IMR-90 (cell line): ENCODE measurements around the gene DYNC1H1. TPM values are rescaled to one million over a fixed set of nuclear protein-coding genes. Genes with fewer than 3 reads are reported as not detected.

Experiments
- ATAC-seq: fragments of 200-7000 bp; cut with Tn5 transposase; 2 replicates; pipeline ENCODE4 v1.9.1; 2020; ENCODE audit warnings: low read depth, mild to moderate bottlenecking, moderate library complexity
- BruUV-seq: library from RNA; stranded (reverse); fragments of 400-500 nt; replicated peaks from 2 replicates; lab custom pipeline; 2021; lab: Mats Ljungman, UMichigan
- CTCF ChIA-PET: fragments of 300-600 bp; formaldehyde crosslinking; extraction: SDS; loops from one replicate; lab custom pipeline; 2021; ENCODE audit warnings: antibody characterized with exemption; lab: Yijun Ruan, JAX
- POLR2A ChIA-PET: fragments of 300-600 bp; sonication (Branson Sonifier 250); formaldehyde crosslinking; loops from one replicate; lab custom pipeline; 2022; ENCODE audit warnings: antibody characterized with exemption; ENCODE audit not compliant: unreplicated experiment; lab: Charles Lee
- DNase-seq: peaks from one replicate; pipeline ENCODE4 v3.0.0; 2013
- H2AFZ ChIP-seq: replicated peaks from 2 replicates; pipeline ENCODE3; 2013; ENCODE audit warnings: low read length, mild to moderate bottlenecking; ENCODE audit not compliant: poor library complexity
- H2AK5ac ChIP-seq: 2 replicates; pipeline ENCODE4 v1.6.1; 2013; ENCODE audit warnings: low read depth, low read length, inconsistent platforms
- H2AK9ac ChIP-seq: replicated peaks from 2 replicates; pipeline ENCODE3; 2013; ENCODE audit warnings: mild to moderate bottlenecking, low read depth, low read length, moderate library complexity; ENCODE audit not compliant: poor library complexity
- H2BK120ac ChIP-seq: 2 replicates; pipeline ENCODE4 v1.6.1; 2013; ENCODE audit warnings: low read depth, low read length, inconsistent platforms
- H2BK15ac ChIP-seq: 3 replicates; pipeline ENCODE4 v1.6.1; 2013; ENCODE audit warnings: low read depth, low read length, inconsistent platforms
- H2BK20ac ChIP-seq: 2 replicates; pipeline ENCODE4 v1.6.1; 2013; ENCODE audit warnings: low read depth, mild to moderate bottlenecking, inconsistent platforms, low read length, moderate library complexity
- H2BK5ac ChIP-seq: 2 replicates; pipeline ENCODE4 v1.6.1; 2013; ENCODE audit warnings: mild to moderate bottlenecking, low read depth, low read length, inconsistent platforms; ENCODE audit not compliant: poor library complexity, severe bottlenecking
- H3K14ac ChIP-seq: replicated peaks from 2 replicates; pipeline ENCODE4 v1.6.1; 2013; ENCODE audit warnings: low read depth, low read length, inconsistent platforms
- H3K18ac ChIP-seq: 2 replicates; pipeline ENCODE4 v1.6.1; 2013; ENCODE audit warnings: low read depth, low read length, control low read depth
- H3K23ac ChIP-seq: 2 replicates; pipeline ENCODE4 v1.6.1; 2013; ENCODE audit warnings: low read depth, low read length, inconsistent platforms
- H3K27ac ChIP-seq: 2 replicates; pipeline ENCODE4 v1.5.1; 2013; ENCODE audit warnings: mild to moderate bottlenecking, control low read depth, low read length; ENCODE audit not compliant: insufficient read depth
- H3K27me3 ChIP-seq: 2 replicates; pipeline ENCODE4 v1.6.1; 2013; ENCODE audit warnings: low read length; ENCODE audit not compliant: control insufficient read depth, insufficient read depth
- H3K36me3 ChIP-seq: 2 replicates; pipeline ENCODE4 v1.6.1; 2013; ENCODE audit warnings: low read length, mixed read lengths; ENCODE audit not compliant: control insufficient read depth, insufficient read depth
- H3K4ac ChIP-seq: 2 replicates; pipeline ENCODE4 v1.6.1; 2013; ENCODE audit warnings: low read depth, low read length, inconsistent platforms
- H3K4me1 ChIP-seq: 2 replicates; pipeline ENCODE4 v1.6.1; 2013; ENCODE audit warnings: low read length, mixed read lengths; ENCODE audit not compliant: control insufficient read depth, insufficient read depth
- H3K4me2 ChIP-seq: 2 replicates; pipeline ENCODE4 v1.6.1; 2013; ENCODE audit warnings: low read depth, mild to moderate bottlenecking, control low read depth, low read length, moderate library complexity
- H3K4me3 ChIP-seq: 2 replicates; pipeline ENCODE4 v1.5.1; 2013; ENCODE audit warnings: low read depth, mild to moderate bottlenecking, control low read depth, low read length, moderate library complexity; ENCODE audit not compliant: insufficient read depth
- H3K56ac ChIP-seq: 2 replicates; pipeline ENCODE4 v1.6.1; 2013; ENCODE audit warnings: low read length, inconsistent platforms; ENCODE audit not compliant: insufficient read depth; ENCODE audit errors: extremely low read depth
- H3K79me1 ChIP-seq, 2 experiments: 2 replicates each; pipeline ENCODE4 v1.6.1; 2013; ENCODE audit warnings: low read length in 2 of 2, inconsistent platforms in 1 of 2, low read depth in 1 of 2
- H3K9ac ChIP-seq: 2 replicates; pipeline ENCODE4 v1.6.1; 2013; ENCODE audit warnings: low read depth, low read length, control low read depth
- H3K9me1 ChIP-seq: 2 replicates; pipeline ENCODE4 v1.6.1; 2013; ENCODE audit warnings: low read length, inconsistent platforms; ENCODE audit not compliant: insufficient read depth
- H3K9me3 ChIP-seq: 2 replicates; pipeline ENCODE4 v1.6.1; 2013; ENCODE audit warnings: low read length; ENCODE audit not compliant: control insufficient read depth, insufficient read depth
- H4K20me1 ChIP-seq: 2 replicates; pipeline ENCODE4 v1.6.1; 2013; ENCODE audit warnings: low read length, inconsistent platforms; ENCODE audit not compliant: insufficient read depth
- H4K5ac ChIP-seq: 2 replicates; pipeline ENCODE4 v1.6.1; 2013; ENCODE audit warnings: mild to moderate bottlenecking, low read depth, low read length, control low read depth
- H4K8ac ChIP-seq, 2 experiments: 2 replicates each; pipeline ENCODE4 v1.6.1; 2013; ENCODE audit warnings: low read depth in 2 of 2, low read length in 2 of 2, control low read depth in 1 of 2, inconsistent platforms in 1 of 2
- H4K91ac ChIP-seq: 2 replicates; pipeline ENCODE4 v1.6.1; 2013; ENCODE audit warnings: low read depth, low read length, inconsistent platforms; ENCODE audit not compliant: insufficient read depth
- CEBPB ChIP-seq: IDR thresholded peaks from 2 replicates; pipeline ENCODE4 v1.6.1; 2012; ENCODE audit warnings: low read depth, low read length, improper control_type of control experiment
- MAZ ChIP-seq: IDR thresholded peaks from 2 replicates; pipeline ENCODE4 v1.6.1; 2012; ENCODE audit warnings: low read depth, mild to moderate bottlenecking, low read length, improper control_type of control experiment, moderate library complexity, borderline replicate concordance
- MXI1 ChIP-seq: IDR thresholded peaks from 2 replicates; pipeline ENCODE4 v1.6.1; 2012; ENCODE audit warnings: low read depth, mild to moderate bottlenecking, low read length, moderate library complexity, borderline replicate concordance
- NFE2L2 ChIP-seq: fragments of 150-350 bp; IDR thresholded peaks from 2 replicates; pipeline ENCODE4 v1.6.1; 2016; ENCODE audit warnings: low read depth, mild to moderate bottlenecking, low read length
- WGBS, 2 experiments: methylation state at CpG; one replicate each; pipeline versions ENCODE4 v1.1.5 to v1.1.7; 2013; ENCODE audit warnings: missing lambda C conversion rate in 2 of 2; ENCODE audit not compliant: insufficient read length in 1 of 2; ENCODE audit errors: extremely low coverage in 2 of 2; 5-methylcytosine and 5-hydroxymethylcytosine counted together
- dilution Hi-C: fragments of 300-500 bp; cut with HindIII; formaldehyde crosslinking; loops from one replicate; pipeline ENCODE4 v1.14.3; 2018; ENCODE audit warnings: low sequenced_read_pairs; ENCODE audit not compliant: unreplicated experiment
- in situ Hi-C: fragments of 300-500 bp; cut with MboI; formaldehyde crosslinking; loops from 3 replicates; pipeline ENCODE4 v1.14.3; 2019; ENCODE audit warnings: low sequenced_read_pairs, inconsistent platforms, mixed read lengths
- intact Hi-C: fragments of 100-400 bp; cut with micrococcal nuclease; formaldehyde crosslinking; loops from 2 replicates; pipeline ENCODE4 v1.10.0; 2022
- polyA plus RNA-seq, 3 experiments: library from polyadenylated mRNA; depleted of rRNA; stranded (reverse); fragments of >200 nt; gene quantifications; 2 replicates each; pipeline ENCODE4 v1.2.3, GENCODE V29; 2012; ENCODE audit warnings: low replicate concordance in 1 of 3
- total RNA-seq: library from RNA; depleted of rRNA; stranded (reverse); fragments of >200 nt; gene quantifications from 2 replicates; pipeline ENCODE4 v1.2.3, GENCODE V29; 2012

DYNC1H1 gene
- total and polyA plus RNA-seq, 2 of the 4 experiments (the other 2 are of a cell fraction) = 240 to 670 TPM

DNA sequence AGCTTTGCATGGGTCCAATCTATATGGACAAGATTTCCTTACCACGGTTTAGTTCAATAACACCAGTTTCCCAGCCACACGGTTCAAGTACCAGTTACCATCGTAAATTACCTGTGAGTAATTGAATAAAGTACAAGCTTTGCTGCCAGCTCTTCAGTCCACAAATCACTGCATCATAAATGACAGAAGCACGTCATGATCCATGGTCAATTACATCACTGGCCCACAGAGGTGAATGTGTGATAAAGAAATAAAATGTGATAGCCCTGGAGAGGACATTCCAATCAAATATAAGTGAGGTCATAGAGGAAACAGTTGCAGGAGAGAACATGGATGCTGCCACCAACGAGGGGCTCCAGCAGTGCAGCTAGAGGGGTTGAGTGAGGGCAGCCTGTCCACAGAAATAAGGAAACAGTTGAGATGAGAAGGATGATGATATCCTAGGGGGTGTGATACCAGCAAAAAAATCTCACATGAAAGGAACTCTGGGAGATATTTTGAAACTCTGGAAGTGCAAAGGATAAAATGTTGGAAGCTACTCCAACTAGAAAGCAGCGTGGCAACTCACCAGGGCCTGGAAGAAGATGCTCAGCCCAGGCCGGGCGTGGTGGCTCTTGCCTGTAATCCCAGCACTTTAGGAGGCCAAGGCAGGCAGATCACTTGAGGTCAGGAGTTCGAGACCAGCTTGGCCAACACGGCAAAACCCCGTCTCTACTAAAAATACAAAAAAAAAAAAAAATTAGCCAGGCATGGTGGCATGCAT lies 5.8 kb upstream of the DYNC1H1 start:
- H3K23ac ChIP-seq = no peak overlapping the region
- H3K14ac ChIP-seq = no peak overlapping the region
- in situ Hi-C loops (loop anchor here (25.0 kb wide), 1 partner anchor 354 kb away; the partner anchor contains the start of genes MOK and ZNF839), intact Hi-C loops (no loop called here), dilution Hi-C loops (no loop called here)
- no peak overlapping the region for H2BK20ac ChIP-seq
- H2AK5ac ChIP-seq = no peak overlapping the region
- ATAC-seq (no peak), DNase-seq (no peak)
- WGBS, 2 experiments = 83% methylated on average over 1 of the region's 11 CpGs; no CpG with 5 or more reads in 1 of the 2 experiments
- BruUV-seq = no TSS peak
- peaks cover 11% of the 10 kb centered on the region for H3K9me1 ChIP-seq
- no peak overlapping the region for H3K4me3 ChIP-seq
- no peak overlapping the region for H4K91ac ChIP-seq
- no peak overlapping the region for H2AFZ ChIP-seq
- H3K4ac ChIP-seq = no peak overlapping the region
- no peak overlapping the region for H4K5ac ChIP-seq
- CTCF ChIA-PET = interaction anchor here (0.7 to 1.3 kb wide), 2 partner anchors 13 to 91 kb away, joined by 3 read pairs; no protein-coding TSS in a partner anchor
- H3K27me3 ChIP-seq = no peaks in the 10 kb centered on the region; the same call in 1 of the 2 replicates
- POLR2A ChIA-PET = no interaction called here
- no peak for TF ChIP-seq MAZ
- TF ChIP-seq CEBPB = no peak
- TF ChIP-seq MXI1 = no peak
- no peak for TF ChIP-seq NFE2L2
- H3K36me3 ChIP-seq = no peaks in the 10 kb centered on the region
- no peak overlapping the region for H2BK15ac ChIP-seq
- no peak overlapping the region for H3K27ac ChIP-seq
- H4K20me1 ChIP-seq = peaks cover 3% of the 10 kb centered on the region; the same call in 1 of the 2 replicates
- peaks cover 0 to 23% of the 10 kb centered on the region in 2 experiments; a peak in 3 of 4 replicates for H3K79me1 ChIP-seq
- no peak overlapping the region for H2BK5ac ChIP-seq
- no peak overlapping the region for H4K8ac ChIP-seq
- H3K9ac ChIP-seq = no peak overlapping the region
- H3K56ac ChIP-seq = no peak overlapping the region
- no peaks in the 10 kb centered on the region for H3K9me3 ChIP-seq
- no peak overlapping the region for H3K4me2 ChIP-seq
- H3K18ac ChIP-seq = no peak overlapping the region
- peaks cover 11% of the 10 kb centered on the region for H3K4me1 ChIP-seq
- no peak overlapping the region for H2AK9ac ChIP-seq
- no peak overlapping the region for H2BK120ac ChIP-seq
